HCT116 (cell line): ENCODE results near the gene KAZN. TPM values are rescaled to one million over a fixed set of nuclear protein-coding genes. Genes with fewer than 3 reads are reported as not detected.

Experiments
- ATAC-seq: fragments of 200-7000 bp; cut with Tn5 transposase; 2 replicates; pipeline ENCODE4 v1.9.1; 2020; ENCODE audit warnings: mild to moderate bottlenecking, moderate library complexity
- BruUV-seq: library from RNA; stranded (reverse); fragments of 400-500 nt; replicated peaks from 2 replicates; lab custom pipeline; 2021; lab: Mats Ljungman, UMichigan
- CTCF ChIA-PET: fragments of 300-600 bp; sonication (Branson Sonifier 250); formaldehyde crosslinking; loops from one replicate; lab custom pipeline; 2021; ENCODE audit warnings: antibody characterized with exemption; lab: Charles Lee
- POLR2A ChIA-PET: fragments of 300-600, 350-600 bp; sonication (Branson Sonifier 250); formaldehyde crosslinking; loops from one replicate; lab custom pipeline; 2021; ENCODE audit warnings: antibody characterized with exemption; lab: Charles Lee
- RAD21 ChIA-PET, 2 experiments: fragments of 300-600 bp; sonication (Branson Sonifier 250); formaldehyde crosslinking; loops; one replicate each; lab custom pipeline; 2023; ENCODE audit warnings: low total read pairs in 2 of 2; ENCODE audit not compliant: uncharacterized antibody in 2 of 2, unreplicated experiment in 2 of 2, low non-redundant PET in 1 of 2; lab: Charles Lee
- DNase-seq: peaks from one replicate; pipeline ENCODE4 v3.0.0-alpha.2; 2010; ENCODE audit warnings: low read depth, low spot score
- H2AFZ ChIP-seq: fragments of 200-600 bp; shearing (Covaris generic), sonication (generic); 2 replicates; pipeline ENCODE4 v1.6.1; 2017; ENCODE audit warnings: low read depth, mixed run types, mixed read lengths, antibody characterized with exemption, low read length; ENCODE audit not compliant: poor library complexity, severe bottlenecking
- H3K27ac ChIP-seq: 2 replicates; pipeline ENCODE4 v1.5.1; 2012; ENCODE audit warnings: low read depth, low read length
- H3K27me3 ChIP-seq: fragments of 200-600 bp; sonication (generic); 2 replicates; pipeline ENCODE4 v1.6.1; 2016; ENCODE audit warnings: mixed run types, low read length, mixed read lengths; ENCODE audit not compliant: insufficient read depth
- H3K36me3 ChIP-seq, 2 experiments: fragments of 200-500 bp in 1 of 2; fragments of 200-600 bp in 1 of 2; sonication (Bioruptor generic) in 1 of 2; sonication (generic) in 1 of 2; 2 replicates each; pipeline versions ENCODE4 v1.5.1 to v1.6.1; 2014 to 2016; ENCODE audit warnings: low read length in 2 of 2, inconsistent platforms in 1 of 2, mixed read lengths in 1 of 2, mixed run types in 1 of 2; ENCODE audit not compliant: insufficient read depth in 2 of 2, control insufficient read depth in 1 of 2
- H3K4me1 ChIP-seq, 2 experiments: fragments of 200-600 bp in 1 of 2; sonication (generic) in 1 of 2; 2 replicates each; pipeline versions ENCODE4 v1.5.1 to v1.6.1; 2012 to 2017; ENCODE audit warnings: low read length in 2 of 2, inconsistent platforms in 1 of 2, mild to moderate bottlenecking in 1 of 2, mixed read lengths in 1 of 2, mixed run types in 1 of 2, moderate library complexity in 1 of 2; ENCODE audit not compliant: insufficient read depth in 2 of 2, control insufficient read depth in 1 of 2
- H3K4me2 ChIP-seq: fragments of 200-600 bp; sonication (generic); 2 replicates; pipeline ENCODE4 v1.6.1; 2017; ENCODE audit warnings: mixed run types, low read length, mixed read lengths
- H3K4me3 ChIP-seq, 2 experiments: fragments of 200-600 bp in 1 of 2; sonication (generic) in 1 of 2; replicated peaks in 1 of 2; 2 replicates each; pipeline ENCODE4 v1.5.1; 2011 to 2016; ENCODE audit warnings: low read length in 2 of 2, control low read depth in 1 of 2, low read depth in 1 of 2, mild to moderate bottlenecking in 1 of 2, mixed read lengths in 1 of 2, mixed run types in 1 of 2
- H3K79me2 ChIP-seq: fragments of 200-600 bp; sonication (generic); 2 replicates; pipeline ENCODE4 v1.6.1; 2017; ENCODE audit warnings: mild to moderate bottlenecking, mixed run types, low read length, moderate library complexity, mixed read lengths; ENCODE audit not compliant: insufficient read depth
- H3K9ac ChIP-seq: fragments of 200-600 bp; sonication (generic); 2 replicates; pipeline ENCODE4 v1.6.1; 2016; ENCODE audit warnings: low read length, mixed read lengths
- H3K9me2 ChIP-seq: fragments of 200-600 bp; sonication (generic), shearing (Covaris generic); 2 replicates; pipeline ENCODE4 v1.6.1; 2017; ENCODE audit warnings: mixed run types, mild to moderate bottlenecking, moderate library complexity; ENCODE audit not compliant: insufficient read depth
- H3K9me3 ChIP-seq, 2 experiments: fragments of 200-500 bp in 1 of 2; fragments of 200-600 bp in 1 of 2; sonication (Bioruptor generic) in 1 of 2; sonication (generic) in 1 of 2; 2 replicates each; pipeline ENCODE4 v1.6.1; 2014 to 2017; ENCODE audit warnings: low read length in 2 of 2, mixed read lengths in 2 of 2, inconsistent platforms in 1 of 2, low read depth in 1 of 2, mild to moderate bottlenecking in 1 of 2, mixed run types in 1 of 2, moderate library complexity in 1 of 2; ENCODE audit not compliant: control insufficient read depth in 1 of 2, insufficient read depth in 1 of 2
- H4K20me1 ChIP-seq: fragments of 200-600 bp; sonication (generic), shearing (Covaris generic); 2 replicates; pipeline ENCODE4 v1.6.1; 2017; ENCODE audit warnings: mixed run types, mild to moderate bottlenecking, moderate library complexity; ENCODE audit not compliant: insufficient read depth
- CBX3 ChIP-seq: IDR thresholded peaks from 2 replicates; pipeline ENCODE4 v1.6.1; 2012; ENCODE audit warnings: low read depth
- EGR1 ChIP-seq: IDR thresholded peaks from 2 replicates; pipeline ENCODE4 v1.6.1; 2012; ENCODE audit warnings: low read depth
- ELF1 ChIP-seq: IDR thresholded peaks from 2 replicates; pipeline ENCODE4 v1.6.1; 2012; ENCODE audit warnings: low read depth, borderline replicate concordance
- EZH2 ChIP-seq: fragments of 200-600 bp; sonication (generic); IDR thresholded peaks from 2 replicates; pipeline ENCODE4 v1.6.1; 2017; ENCODE audit warnings: antibody characterized with exemption, mixed run types
- FOSL1 ChIP-seq: IDR thresholded peaks from 2 replicates; pipeline ENCODE4 v1.6.1; 2012; ENCODE audit warnings: low read depth
- JUND ChIP-seq: IDR thresholded peaks from 2 replicates; pipeline ENCODE4 v1.6.1; 2012
- POLR2A ChIP-seq: IDR thresholded peaks from 2 replicates; pipeline ENCODE4 v1.7.0; 2011; ENCODE audit warnings: borderline replicate concordance; ENCODE audit not compliant: insufficient read depth, insufficient read length; ENCODE audit errors: extremely low read depth
- POLR2AphosphoS5 ChIP-seq: IDR thresholded peaks from 2 replicates; pipeline ENCODE4 v1.6.1; 2011; ENCODE audit warnings: mild to moderate bottlenecking, low read depth, low read length, moderate library complexity
- SRF ChIP-seq: IDR thresholded peaks from 2 replicates; pipeline ENCODE4 v1.6.1; 2012; ENCODE audit warnings: low read depth
- ZNF274 ChIP-seq: fragments of 200-500 bp; sonication (Bioruptor generic); IDR thresholded peaks from 2 replicates; pipeline ENCODE4 v1.6.1; 2014; ENCODE audit warnings: mild to moderate bottlenecking, low read depth, low read length, inconsistent platforms
- intact Hi-C: fragments of 100-400 bp; cut with micrococcal nuclease; formaldehyde crosslinking; loops from 2 replicates; pipeline ENCODE4 v1.10.0; 2022
- total RNA-seq: library from RNA; stranded (reverse); gene quantifications from one replicate; pipeline ENCODE4 v1.2.1, GENCODE V29; 2021; ENCODE audit not compliant: unreplicated experiment
- TF ChIP-seq, protein P1 (sequence below): IDR thresholded peaks from 2 replicates; pipeline ENCODE4 v1.6.1; 2012

KAZN gene
- total RNA-seq, 1 experiment from 2014 or later, result 13.4 TPM

DNA sequence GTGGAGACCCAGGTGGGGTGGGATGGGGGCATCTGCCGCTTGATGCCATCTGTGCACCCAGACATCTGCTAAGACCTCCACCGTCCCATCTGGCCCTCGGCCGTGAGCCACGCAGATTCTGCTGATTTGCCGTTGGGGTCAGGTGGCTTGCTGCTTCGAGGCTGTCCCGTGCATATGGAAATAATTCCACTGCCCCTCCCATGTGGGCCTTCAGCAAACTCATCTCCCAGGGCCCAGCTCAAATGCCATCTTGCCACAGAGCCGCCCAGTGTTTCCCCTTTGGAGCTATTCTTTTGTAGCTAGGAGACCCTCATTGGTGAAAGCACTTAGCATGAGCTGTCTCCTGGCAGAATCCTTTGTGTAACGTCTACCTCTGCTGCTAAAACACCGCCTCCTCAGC lies 99.8 kb downstream of the KAZN start (continued):
- TF ChIP-seq POLR2A, result no peak
- TF ChIP-seq SRF, result no peak
- no peak for TF ChIP-seq EZH2
- TF ChIP-seq EGR1, result no peak
- no peak for TF ChIP-seq JUND
- no peak for TF ChIP-seq ZNF274
- TF ChIP-seq, protein P1, sequence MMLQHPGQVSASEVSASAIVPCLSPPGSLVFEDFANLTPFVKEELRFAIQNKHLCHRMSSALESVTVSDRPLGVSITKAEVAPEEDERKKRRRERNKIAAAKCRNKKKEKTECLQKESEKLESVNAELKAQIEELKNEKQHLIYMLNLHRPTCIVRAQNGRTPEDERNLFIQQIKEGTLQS, result no peak
- TF ChIP-seq POLR2AphosphoS5, result no peak
- no peak for TF ChIP-seq ELF1
- TF ChIP-seq, all 23 proteins: peak for 0

DNA sequence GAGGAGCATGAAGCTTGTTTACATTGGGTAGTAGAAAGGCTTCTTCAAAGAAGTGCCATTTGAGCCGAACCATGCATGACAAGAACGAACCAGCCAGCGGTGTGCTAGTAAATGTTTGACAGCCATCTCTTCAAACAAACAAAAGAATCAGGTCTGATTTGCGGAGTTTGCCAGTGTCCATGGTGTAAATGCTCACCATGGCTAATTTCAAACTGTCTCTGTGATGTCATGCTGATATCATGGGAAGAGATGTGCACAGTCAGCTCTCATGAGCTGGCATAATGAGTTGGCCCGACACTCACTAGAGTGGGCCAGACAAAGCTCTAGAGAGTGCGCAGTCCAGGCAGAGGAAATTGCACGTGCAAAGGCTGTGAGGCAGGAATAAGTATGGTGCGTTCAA lies 101.1 kb downstream of the KAZN start:
- no peak overlapping the region for H3K4me2 ChIP-seq
- ChIA-PET POLR2A (no interaction called here), RAD21 (no interaction called here), CTCF (no interaction called here)
- no peaks in the 10 kb centered on the region for H3K36me3 ChIP-seq
- H3K4me1 ChIP-seq, result peaks cover 0 to 1% of the 10 kb centered on the region in 2 experiments; a peak in 1 of 4 replicates
- intact Hi-C loops, result no loop called here
- no peaks in the 10 kb centered on the region for H4K20me1 ChIP-seq
- no peak for DNase-seq
- H3K4me3 ChIP-seq, result no peak overlapping the region
- no peak overlapping the region for H3K9ac ChIP-seq
- H3K9me2 ChIP-seq, result no peaks in the 10 kb centered on the region
- H3K27ac ChIP-seq, result no peak overlapping the region
- BruUV-seq, result no TSS peak
- TF ChIP-seq JUND (no peak), EGR1 (no peak), ELF1 (no peak), CBX3 (no peak), FOSL1 (no peak), POLR2A (no peak)
- TF ChIP-seq, all 23 proteins: peak for 0
- Histone ChIP-seq H2AFZ (no peak overlapping the region), H3K9me3 (no peaks in the 10 kb centered on the region), H3K79me2 (no peaks in the 10 kb centered on the region), H3K27me3 (peaks cover 46% of the 10 kb centered on the region)
- ATAC-seq, result no peak
